SU-DHL-6 (cell line): ENCODE results near the gene TXNDC2.

Experiments
- H2AFZ ChIP-seq: fragments of 200-600 bp; sonication (generic); 2 replicates; pipeline ENCODE4 v1.6.1; 2014; ENCODE audit warnings: low read depth, mild to moderate bottlenecking, moderate library complexity, mixed read lengths, antibody characterized with exemption, low read length; ENCODE audit not compliant: severe bottlenecking
- H3F3A ChIP-seq: fragments of 200-600 bp; shearing (Covaris generic); 2 replicates; pipeline ENCODE4 v1.6.0; 2016; ENCODE audit warnings: antibody characterized with exemption, mild to moderate bottlenecking; ENCODE audit not compliant: insufficient read depth
- H3K27ac ChIP-seq: fragments of 200-600 bp; sonication (generic); 2 replicates; pipeline ENCODE4 v1.5.1; 2016; ENCODE audit warnings: low read depth, mild to moderate bottlenecking, low read length, moderate library complexity, mixed read lengths
- H3K27me3 ChIP-seq: fragments of 200-600 bp; sonication (generic), shearing (Covaris generic); 2 replicates; pipeline ENCODE4 v1.6.0; 2014; ENCODE audit warnings: mild to moderate bottlenecking, low read length
- H3K36me3 ChIP-seq: fragments of 200-600 bp; sonication (generic); 2 replicates; pipeline ENCODE4 v1.6.1; 2014; ENCODE audit warnings: mild to moderate bottlenecking, low read length, mixed read lengths
- H3K4me2 ChIP-seq: fragments of 300-600, 200-600 bp; shearing (Covaris generic), sonication (generic); 2 replicates; pipeline ENCODE4 v1.6.0; 2014; ENCODE audit warnings: low read length, low read depth, mild to moderate bottlenecking; ENCODE audit not compliant: poor library complexity, severe bottlenecking
- H3K4me3 ChIP-seq: fragments of 200-600 bp; sonication (generic); 2 replicates; pipeline ENCODE4 v1.5.1; 2014; ENCODE audit warnings: antibody characterized with exemption, low read length, mild to moderate bottlenecking, mixed read lengths; ENCODE audit not compliant: insufficient read depth, poor library complexity, severe bottlenecking
- H3K79me2 ChIP-seq: fragments of 200-600 bp; sonication (generic); 2 replicates; pipeline ENCODE4 v1.6.1; 2014; ENCODE audit warnings: mild to moderate bottlenecking, low read length, moderate library complexity; ENCODE audit not compliant: insufficient read depth
- H3K9ac ChIP-seq: fragments of 200-600 bp; sonication (generic); 2 replicates; pipeline ENCODE4 v1.7.0; 2014; ENCODE audit warnings: mild to moderate bottlenecking, low read length
- H3K9me2 ChIP-seq: fragments of 200-600 bp; sonication (generic); replicated peaks from 2 replicates; pipeline ENCODE4 v1.6.1; 2014; ENCODE audit warnings: low read length; ENCODE audit not compliant: insufficient read depth
- H3K9me3 ChIP-seq: fragments of 200-600 bp; sonication (generic); 2 replicates; pipeline ENCODE4 v1.6.1; 2014; ENCODE audit warnings: low read length, mixed read lengths; ENCODE audit not compliant: insufficient read depth
- H4K20me1 ChIP-seq: fragments of 200-600 bp; sonication (generic); 2 replicates; pipeline ENCODE4 v1.6.1; 2014; ENCODE audit warnings: low read depth, mild to moderate bottlenecking, antibody characterized with exemption, low read length, moderate library complexity, mixed read lengths
- CTCF ChIP-seq: fragments of 200-600 bp; sonication (generic); IDR thresholded peaks from one replicate; pipeline ENCODE4 v1.5.1; 2017; ENCODE audit warnings: antibody characterized with exemption, mild to moderate bottlenecking, low read length, moderate library complexity; ENCODE audit not compliant: insufficient read depth, poor library complexity, severe bottlenecking
- EZH2phosphoT487 ChIP-seq: fragments of 200-600 bp; sonication (generic), shearing (Covaris generic); conservative IDR thresholded peaks from 2 replicates; pipeline ENCODE4 v1.6.1; 2018; ENCODE audit warnings: mild to moderate bottlenecking, antibody characterized with exemption, low read length, moderate library complexity, mixed read lengths

Gene TXNDC2

GRCh38 chr18:9913526-9914333 lies 28.0 kb downstream of the TXNDC2 start, which contains the start of gene VAPA:
Gene VAPA (plus strand): TSS chr18:9914016. CDS start chr18:9914257, 241 bp downstream.
- Histone ChIP-seq H4K20me1 (peaks cover 36% of the 10 kb centered on the region), H3K79me2 (peaks cover 46% of the 10 kb centered on the region), H2AFZ (peak within 1 kb of the TSS; percentile 96), H3K9me3 (no peaks in the 10 kb centered on the region), H3K4me3 (peak within 1 kb of the TSS; percentile 72), H3K36me3 (no peaks in the 10 kb centered on the region), H3K9me2 (no peaks in the 10 kb centered on the region), H3K4me2 (peak within 1 kb of the TSS; percentile 91), H3K9ac (peak within 1 kb of the TSS; percentile 96), H3F3A (no peaks in the 10 kb centered on the region), H3K27ac (peak within 1 kb of the TSS; percentile 84), H3K27me3 (no peaks in the 10 kb centered on the region)
- TF ChIP-seq CTCF, result no peak
- TF ChIP-seq EZH2phosphoT487, result no peak

GRCh38 chr18:9914334-9914583 lies 28.5 kb downstream of the TXNDC2 start:
- Histone ChIP-seq H3K9me2 (no peaks in the 10 kb centered on the region), H3K27me3 (no peaks in the 10 kb centered on the region), H3K9me3 (no peaks in the 10 kb centered on the region), H3K36me3 (no peaks in the 10 kb centered on the region), H4K20me1 (peaks cover 41% of the 10 kb centered on the region), H3K4me2 (peak overlapping the region; percentile 33), H3F3A (0 out of 2 replicates have a peak, but pooled peaks cover under 1% of the 10 kb centered on the region), H3K4me3 (peak overlapping the region; percentile 72), H3K27ac (peak overlapping the region; percentile 84), H3K9ac (peak overlapping the region; percentile 96), H3K79me2 (peaks cover 52% of the 10 kb centered on the region), H2AFZ (no peak overlapping the region)
- TF ChIP-seq CTCF (no peak), EZH2phosphoT487 (no peak)

GRCh38 chr18:9914584-9915290 lies 29.0 kb downstream of the TXNDC2 start:
- peak overlapping the region; percentile 61 for H3K4me3 ChIP-seq
- H2AFZ ChIP-seq, result no peak overlapping the region
- H3K9ac ChIP-seq, result peak overlapping the region; percentile 96
- 0 out of 2 replicates have a peak, but pooled peaks cover 6% of the 10 kb centered on the region for H3F3A ChIP-seq
- no peaks in the 10 kb centered on the region for H3K27me3 ChIP-seq
- peak overlapping the region; percentile 91 for H3K4me2 ChIP-seq
- no peaks in the 10 kb centered on the region for H3K9me3 ChIP-seq
- H3K27ac ChIP-seq, result peak overlapping the region; percentile 84
- H3K79me2 ChIP-seq, result peaks cover 56% of the 10 kb centered on the region
- H3K9me2 ChIP-seq, result no peaks in the 10 kb centered on the region
- TF ChIP-seq CTCF, result no peak
- no peak for TF ChIP-seq EZH2phosphoT487
- peaks cover 46% of the 10 kb centered on the region for H4K20me1 ChIP-seq
- H3K36me3 ChIP-seq, result no peaks in the 10 kb centered on the region
